SK-N-SH (cell line): ENCODE measurements around the gene CDPF1. TPM values are rescaled to one million over a fixed set of nuclear protein-coding genes. Genes with fewer than 3 reads are reported as not detected.

Source experiments
- CTCF ChIA-PET: fragments of 300-600, 350-600 bp; formaldehyde crosslinking; extraction: SDS; loops from one replicate; lab custom pipeline; 2021; lab: Yijun Ruan, JAX
- POLR2A ChIA-PET: fragments of 350-600 bp; sonication (Branson Sonifier 250); formaldehyde crosslinking; extraction: SDS; loops from one replicate; lab custom pipeline; 2020; ENCODE audit warnings: antibody characterized with exemption, inconsistent platforms; lab: Yijun Ruan, JAX
- DNase-seq: peaks from one replicate; pipeline ENCODE4 v3.0.0; 2012
- H2AFZ ChIP-seq: fragments of 200-600 bp; sonication (generic); 2 replicates; pipeline ENCODE4 v1.8.1; 2016; ENCODE audit warnings: antibody characterized with exemption, mild to moderate bottlenecking, low read depth
- H3F3A ChIP-seq: fragments of 200-600 bp; sonication (generic); replicated peaks from 2 replicates; pipeline ENCODE3; 2016; ENCODE audit warnings: antibody characterized with exemption, mild to moderate bottlenecking; ENCODE audit not compliant: insufficient read depth
- H3K27ac ChIP-seq, 2 experiments: fragments of 200-500 bp in 1 of 2; fragments of 200-600 bp in 1 of 2; sonication (Bioruptor generic) in 1 of 2; sonication (generic), shearing (Covaris generic) in 1 of 2; 2 replicates each; pipeline versions ENCODE4 v1.5.1 to v1.6.1; 2014 to 2016; ENCODE audit warnings: low read depth in 2 of 2, inconsistent platforms in 1 of 2, low read length in 1 of 2, mild to moderate bottlenecking in 1 of 2, mixed read lengths in 1 of 2
- H3K27me3 ChIP-seq: fragments of 200-600 bp; sonication (generic), shearing (Covaris generic); 2 replicates; pipeline ENCODE4 v1.6.1; 2016; ENCODE audit warnings: mixed run types; ENCODE audit not compliant: insufficient read depth
- H3K36me3 ChIP-seq, 2 experiments: fragments of 200-500 bp in 1 of 2; fragments of 200-600 bp in 1 of 2; sonication (Bioruptor generic) in 1 of 2; sonication (generic) in 1 of 2; replicated peaks in 1 of 2; 2 replicates each; pipeline versions ENCODE3 to v1.5.1; 2014 to 2016; ENCODE audit warnings: low read length in 1 of 2, mild to moderate bottlenecking in 1 of 2; ENCODE audit not compliant: insufficient read depth in 2 of 2, control insufficient read depth in 1 of 2
- H3K4me1 ChIP-seq, 2 experiments: fragments of 200-500 bp in 1 of 2; fragments of 200-600 bp in 1 of 2; sonication (Bioruptor generic) in 1 of 2; sonication (generic), shearing (Covaris generic) in 1 of 2; 2 replicates each; pipeline versions ENCODE4 v1.5.1 to v1.6.1; 2014 to 2016; ENCODE audit warnings: low read depth in 1 of 2, low read length in 1 of 2, mixed run types in 1 of 2; ENCODE audit not compliant: insufficient read depth in 2 of 2, control insufficient read depth in 1 of 2
- H3K4me2 ChIP-seq: fragments of 200-600 bp; sonication (generic), shearing (Covaris generic); 2 replicates; pipeline ENCODE4 v1.6.1; 2017; ENCODE audit warnings: mixed run types
- H3K4me3 ChIP-seq, 2 experiments: fragments of 200-500 bp in 1 of 2; fragments of 200-600 bp in 1 of 2; sonication (Bioruptor generic) in 1 of 2; sonication (generic), shearing (Covaris generic) in 1 of 2; 2 replicates each; pipeline versions ENCODE4 v1.5.1 to v1.8.1; 2014 to 2016; ENCODE audit warnings: low read depth in 2 of 2, inconsistent platforms in 1 of 2, low read length in 1 of 2, mild to moderate bottlenecking in 1 of 2, mixed read lengths in 1 of 2, moderate library complexity in 1 of 2
- H3K79me2 ChIP-seq: fragments of 200-600 bp; sonication (generic); 2 replicates; pipeline ENCODE4 v1.8.1; 2017; ENCODE audit warnings: mild to moderate bottlenecking; ENCODE audit not compliant: insufficient read depth
- H3K9ac ChIP-seq: fragments of 200-600 bp; sonication (generic); 2 replicates; pipeline ENCODE4 v1.6.1; 2017; ENCODE audit warnings: mixed run types
- H3K9me2 ChIP-seq: fragments of 200-600 bp; sonication (generic); 2 replicates; pipeline ENCODE4 v1.6.1; 2017; ENCODE audit warnings: mixed run types
- H3K9me3 ChIP-seq: fragments of 200-600 bp; sonication (generic); 2 replicates; pipeline ENCODE4 v1.6.1; 2017; ENCODE audit warnings: mixed run types, mild to moderate bottlenecking, moderate library complexity
- H4K20me1 ChIP-seq: fragments of 200-600 bp; sonication (generic); 2 replicates; pipeline ENCODE4 v1.6.1; 2017; ENCODE audit warnings: mild to moderate bottlenecking, mixed run types; ENCODE audit not compliant: insufficient read depth
- CHD2 ChIP-seq: fragments of 150-350 bp; IDR thresholded peaks from 2 replicates; pipeline ENCODE4 v1.6.1; 2018; ENCODE audit warnings: low read length; ENCODE audit not compliant: partially characterized antibody
- EP300 ChIP-seq, 2 experiments: IDR thresholded peaks; 2 replicates each; pipeline versions ENCODE4 v1.4.0 to v1.6.1; 2012; ENCODE audit warnings: borderline replicate concordance in 1 of 2, low read depth in 1 of 2, low read length in 1 of 2
- FOXJ3 ChIP-seq: sonication (generic); formaldehyde crosslinking; IDR thresholded peaks from 2 replicates; pipeline ENCODE4 v1.5.1; 2020; ENCODE audit warnings: mild to moderate bottlenecking, missing genetic modification reagents
- GATA2 ChIP-seq: sonication (generic); formaldehyde crosslinking; IDR thresholded peaks from 2 replicates; pipeline ENCODE4 v1.5.0; 2020; ENCODE audit warnings: mild to moderate bottlenecking, missing genetic modification reagents
- JUND ChIP-seq: IDR thresholded peaks from 2 replicates; pipeline ENCODE4 v1.4.0; 2012
- REST ChIP-seq: IDR thresholded peaks from 2 replicates; pipeline ENCODE4 v1.6.1; 2012; ENCODE audit warnings: mild to moderate bottlenecking, low read depth, low read length, moderate library complexity
- RFX5 ChIP-seq: IDR thresholded peaks from 2 replicates; pipeline ENCODE4 v1.6.1; 2012; ENCODE audit warnings: mild to moderate bottlenecking, improper control_type of control experiment, low read length
- RXRA ChIP-seq: IDR thresholded peaks from 2 replicates; pipeline ENCODE4 v1.4.0; 2012; ENCODE audit warnings: low read depth, mild to moderate bottlenecking, borderline replicate concordance
- SMC3 ChIP-seq: IDR thresholded peaks from 2 replicates; pipeline ENCODE4 v1.6.1; 2012; ENCODE audit warnings: low read depth, low read length, improper control_type of control experiment
- TCF12 ChIP-seq: IDR thresholded peaks from 2 replicates; pipeline ENCODE4 v1.4.0; 2012
- WGBS: methylation state at CpG from one replicate; pipeline ENCODE4 v1.1.6; 2017; ENCODE audit warnings: low lambda C conversion rate; 5-methylcytosine and 5-hydroxymethylcytosine counted together
- polyA plus RNA-seq, 3 experiments: library from polyadenylated mRNA; depleted of rRNA; stranded (reverse); fragments of >200 nt; gene quantifications; 2 replicates each; pipeline ENCODE4 v1.2.3, GENCODE V29; 2012
- TF ChIP-seq, protein P1 (sequence below): IDR thresholded peaks from 2 replicates; pipeline ENCODE4 v1.4.0; 2012; ENCODE audit warnings: low read depth, borderline replicate concordance

CDPF1 gene
- polyA plus RNA-seq, 1 of the 3 experiments (the other 2 are of a cell fraction): 25.3 TPM

- POLR2A ChIA-PET: interaction anchor here (0.7 kb wide), 1 partner anchor 250 kb away, joined by 3 read pairs; no protein-coding TSS in a partner anchor
- H3K4me3 ChIP-seq: no peak overlapping the region
- no peaks in the 10 kb centered on the region for H4K20me1 ChIP-seq
- CTCF ChIA-PET: interaction anchor here (0.7 kb wide), 1 partner anchor 782 kb away, joined by 3 read pairs; no protein-coding TSS in a partner anchor
- H3K9ac ChIP-seq: no peak overlapping the region
- peaks cover 25% of the 10 kb centered on the region for H3K79me2 ChIP-seq
- H2AFZ ChIP-seq: no peak overlapping the region
- H3K36me3 ChIP-seq: peaks cover under 1 to 3% of the 10 kb centered on the region in 2 experiments
- H3K27me3 ChIP-seq: no peaks in the 10 kb centered on the region
- no peak overlapping the region for H3K27ac ChIP-seq
- TF ChIP-seq RXRA: no peak
- no peak for TF ChIP-seq FOXJ3 (CRISPR knock-in tag)
- TF ChIP-seq SMC3: no peak
- peaks cover 5% of the 10 kb centered on the region for H3F3A ChIP-seq
- no peaks in the 10 kb centered on the region for H3K9me2 ChIP-seq
- H3K4me1 ChIP-seq: peaks cover 0 to 31% of the 10 kb centered on the region in 2 experiments; a peak in 3 of 4 replicates
- DNase-seq: no peak
- H3K9me3 ChIP-seq: no peaks in the 10 kb centered on the region
- 96% methylated on average over 9 of the region's 9 CpGs for WGBS
- peak overlapping the region; percentile 98; the same call in 1 of the 2 replicates for H3K4me2 ChIP-seq
These were observed 1.8 kb upstream of the CDPF1 start for GRCh38 chr22:46251816-46252380.

DNA sequence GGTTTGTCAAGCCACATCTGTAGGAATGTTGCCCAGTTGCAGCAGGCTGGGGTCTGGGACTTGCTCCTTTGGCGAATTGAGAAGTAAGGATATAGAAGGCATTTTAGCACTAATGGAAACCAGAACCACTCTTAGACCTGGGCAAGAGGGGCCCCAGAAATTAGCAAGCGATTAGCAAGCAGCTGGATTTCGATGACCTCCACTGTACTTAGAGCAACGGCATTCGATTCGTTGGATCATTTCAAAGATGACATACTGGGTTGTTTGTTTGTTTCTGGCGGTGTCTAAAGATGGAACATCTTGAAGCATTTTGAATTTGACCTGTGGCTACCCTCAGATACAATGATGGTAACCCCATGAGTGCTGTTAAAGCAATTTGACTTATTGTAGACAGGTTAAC, 1.2 kb upstream of the CDPF1 start:
- Histone ChIP-seq H2AFZ (no peak overlapping the region), H3K4me3 (peak overlapping the region; percentile 91 to 93), H3K9me2 (no peaks in the 10 kb centered on the region), H3K4me2 (peak overlapping the region; percentile 98), H3F3A (peaks cover 5% of the 10 kb centered on the region), H3K4me1 (peaks cover 0 to 38% of the 10 kb centered on the region in 2 experiments; a peak in 3 of 4 replicates), H3K9me3 (no peaks in the 10 kb centered on the region), H3K27me3 (no peaks in the 10 kb centered on the region), H4K20me1 (no peaks in the 10 kb centered on the region)
- DNase-seq: no peak
- ChIA-PET CTCF (interaction anchor here (0.7 to 1.2 kb wide), 2 partner anchors 45 to 781 kb away, joined by 3 to 4 read pairs; partner anchors contain the start of gene GTSE1), POLR2A (interaction anchor here (0.7 to 1.9 kb wide), 2 partner anchors 16 to 250 kb away, joined by 3 to 12 read pairs; partner anchors contain the start of gene TTC38)
- WGBS: 60% methylated on average over 7 of the region's 7 CpGs
- TF ChIP-seq GATA2 (CRISPR knock-in tag) (no peak), TCF12 (no peak), RFX5 (no peak), REST (no peak), EP300 (IDR thresholded peaks at IDR 0.05; ENCODE audit: borderline replicate concordance in 1 of 2, low read depth in 1 of 2, low read length in 1 of 2) (no peak), JUND (no peak), SMC3 (no peak), CHD2 (no peak)
- TF ChIP-seq, protein P1, sequence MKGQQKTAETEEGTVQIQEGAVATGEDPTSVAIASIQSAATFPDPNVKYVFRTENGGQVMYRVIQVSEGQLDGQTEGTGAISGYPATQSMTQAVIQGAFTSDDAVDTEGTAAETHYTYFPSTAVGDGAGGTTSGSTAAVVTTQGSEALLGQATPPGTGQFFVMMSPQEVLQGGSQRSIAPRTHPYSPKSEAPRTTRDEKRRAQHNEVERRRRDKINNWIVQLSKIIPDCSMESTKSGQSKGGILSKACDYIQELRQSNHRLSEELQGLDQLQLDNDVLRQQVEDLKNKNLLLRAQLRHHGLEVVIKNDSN: no peak
- TF ChIP-seq, all 33 proteins: peak for 0
- H3K27ac ChIP-seq: no peak overlapping the region
- no peak overlapping the region; the same call in 1 of the 2 replicates for H3K9ac ChIP-seq
- H3K36me3 ChIP-seq: peaks cover 3 to 5% of the 10 kb centered on the region in 2 experiments
- H3K79me2 ChIP-seq: peaks cover 30% of the 10 kb centered on the region
